ENCODE results near the gene CALML6.

CALML6 gene

DNA sequence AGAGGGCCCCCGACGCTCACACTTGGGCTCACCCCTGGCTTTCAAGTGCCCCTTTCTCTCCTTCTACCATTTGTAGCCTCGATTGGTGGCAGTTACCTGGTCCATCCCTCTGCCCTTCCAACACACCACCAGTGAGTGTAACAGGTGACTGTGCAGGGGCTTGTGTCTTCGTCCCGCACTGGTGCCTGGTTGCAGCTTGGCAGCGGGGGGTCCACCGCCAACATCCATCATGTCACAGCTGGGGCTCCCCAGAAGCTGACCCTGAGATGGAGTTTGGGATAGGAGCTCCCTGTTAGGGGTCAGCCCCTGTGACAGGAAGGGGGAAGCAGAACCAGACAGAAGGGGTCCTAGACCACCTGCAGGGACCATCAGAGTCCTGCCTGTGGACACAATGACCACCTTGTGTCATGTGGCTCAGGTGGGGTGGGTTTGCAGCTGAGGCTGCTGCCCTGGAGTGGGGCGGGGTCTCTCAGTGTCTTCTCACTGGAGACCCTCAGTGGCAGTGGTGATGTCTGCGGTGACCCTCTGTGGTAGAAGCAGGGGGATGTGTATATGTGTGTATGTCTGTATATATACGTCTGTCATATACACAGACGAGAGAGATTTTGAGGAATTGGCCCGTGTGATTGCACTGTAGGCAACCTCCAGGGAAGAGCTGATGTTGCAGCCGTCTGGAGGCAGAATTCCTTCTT is 3.6 kb upstream of the CALML6 start:
- Histone ChIP-seq H2AFZ (ENCODE audit: low read length) (no peak overlapping the region), H3K9ac (ENCODE audit: low read length) (no peak overlapping the region), H4K20me1 (ENCODE audit: insufficient read depth, low read length) (no peaks in the 10 kb centered on the region), H3K36me3 (replicated peaks; ENCODE audit: insufficient read depth, low read length) (no peaks in the 10 kb centered on the region), H3K4me3 (ENCODE audit: low read length) (no peak overlapping the region), H3F3A (ENCODE audit: insufficient read depth, low read length) (peaks cover 26% of the 10 kb centered on the region), H3K79me2 (ENCODE audit: low read length) (peaks cover 7% of the 10 kb centered on the region), H3K9me2 (replicated peaks; ENCODE audit: insufficient read depth, low read length) (no peaks in the 10 kb centered on the region), H3K4me1 (ENCODE audit: low read length) (peaks cover 33% of the 10 kb centered on the region), H3K9me3 (replicated peaks; ENCODE audit: insufficient read depth, low read length) (no peaks in the 10 kb centered on the region), H3K27me3 (replicated peaks; ENCODE audit: insufficient read depth, low read length) (peaks cover 5% of the 10 kb centered on the region; the same call in 1 of the 2 replicates), H3K4me2 (ENCODE audit: low read depth, low read length) (no peak overlapping the region), H3K27ac (ENCODE audit: low read length) (no peak overlapping the region)
- TF ChIP-seq EZH2phosphoT487 (IDR thresholded peaks at IDR 0.05; ENCODE audit: low read length) (no peak), EZH2 (optimal IDR thresholded peaks at IDR 0.05; ENCODE audit: low read depth, low read length) (no peak)
- TF ChIP-seq, protein P1, sequence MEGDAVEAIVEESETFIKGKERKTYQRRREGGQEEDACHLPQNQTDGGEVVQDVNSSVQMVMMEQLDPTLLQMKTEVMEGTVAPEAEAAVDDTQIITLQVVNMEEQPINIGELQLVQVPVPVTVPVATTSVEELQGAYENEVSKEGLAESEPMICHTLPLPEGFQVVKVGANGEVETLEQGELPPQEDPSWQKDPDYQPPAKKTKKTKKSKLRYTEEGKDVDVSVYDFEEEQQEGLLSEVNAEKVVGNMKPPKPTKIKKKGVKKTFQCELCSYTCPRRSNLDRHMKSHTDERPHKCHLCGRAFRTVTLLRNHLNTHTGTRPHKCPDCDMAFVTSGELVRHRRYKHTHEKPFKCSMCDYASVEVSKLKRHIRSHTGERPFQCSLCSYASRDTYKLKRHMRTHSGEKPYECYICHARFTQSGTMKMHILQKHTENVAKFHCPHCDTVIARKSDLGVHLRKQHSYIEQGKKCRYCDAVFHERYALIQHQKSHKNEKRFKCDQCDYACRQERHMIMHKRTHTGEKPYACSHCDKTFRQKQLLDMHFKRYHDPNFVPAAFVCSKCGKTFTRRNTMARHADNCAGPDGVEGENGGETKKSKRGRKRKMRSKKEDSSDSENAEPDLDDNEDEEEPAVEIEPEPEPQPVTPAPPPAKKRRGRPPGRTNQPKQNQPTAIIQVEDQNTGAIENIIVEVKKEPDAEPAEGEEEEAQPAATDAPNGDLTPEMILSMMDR (IDR thresholded peaks at IDR 0.05; ENCODE audit: low read length), result no peak
- no peak for DNase-seq

DNA sequence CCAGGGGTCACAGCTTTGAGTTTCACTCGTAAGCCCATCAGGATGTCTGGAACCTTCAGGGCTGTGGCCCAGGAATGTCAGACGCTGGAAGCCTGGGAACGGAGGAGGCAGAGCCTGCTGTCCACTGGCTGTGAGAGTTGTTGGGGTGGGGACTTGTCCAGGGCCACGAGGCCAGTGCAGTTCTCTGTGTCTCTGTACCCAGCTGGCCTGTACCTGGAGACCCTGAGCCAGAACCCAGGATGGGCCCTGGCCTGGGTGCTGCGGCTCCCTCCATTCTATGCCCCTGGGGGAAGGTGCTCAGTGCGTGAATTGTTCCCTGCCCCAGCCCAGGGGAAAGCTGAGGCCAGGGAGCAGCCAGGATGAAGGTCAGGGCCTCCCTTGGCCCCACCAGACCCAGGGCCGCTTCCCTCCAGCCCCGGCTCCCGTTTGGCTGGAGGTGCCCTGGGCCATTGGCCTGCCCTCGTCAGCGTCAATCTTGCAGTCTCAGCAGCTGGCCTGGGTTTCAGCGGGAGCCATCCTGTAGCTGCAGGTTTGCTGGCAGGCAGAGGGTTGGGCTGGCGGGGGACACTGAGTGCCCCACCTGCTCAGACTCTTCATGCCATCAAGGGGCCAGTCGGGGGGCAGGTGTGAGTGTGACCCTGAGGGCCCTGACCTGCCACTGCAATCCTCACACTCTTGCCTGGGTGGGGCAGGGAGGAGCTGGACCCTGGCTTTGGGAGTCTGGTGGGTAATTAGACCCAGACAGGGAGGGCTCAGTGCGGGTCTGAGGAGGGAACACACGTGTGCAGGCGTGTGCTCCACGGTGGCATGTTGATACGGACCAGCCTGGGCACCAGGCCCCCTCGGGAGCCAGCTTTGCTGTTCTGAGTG is 724 bp upstream of the CALML6 start:
- H3K9ac ChIP-seq (ENCODE audit: low read length), result no peak overlapping the region
- H3K4me2 ChIP-seq (ENCODE audit: low read depth, low read length), result no peak overlapping the region
- no peak overlapping the region for H2AFZ ChIP-seq (ENCODE audit: low read length)
- H3K9me2 ChIP-seq (replicated peaks; ENCODE audit: insufficient read depth, low read length), result no peaks in the 10 kb centered on the region
- H3K79me2 ChIP-seq (ENCODE audit: low read length), result no peaks in the 10 kb centered on the region
- H3K4me3 ChIP-seq (ENCODE audit: low read length), result no peak overlapping the region
- H3K27ac ChIP-seq (ENCODE audit: low read length), result no peak overlapping the region
- peaks cover 5% of the 10 kb centered on the region; the same call in 1 of the 2 replicates for H3K27me3 ChIP-seq (replicated peaks; ENCODE audit: insufficient read depth, low read length)
- H3K36me3 ChIP-seq (replicated peaks; ENCODE audit: insufficient read depth, low read length), result no peaks in the 10 kb centered on the region
- TF ChIP-seq, protein P1 (IDR thresholded peaks at IDR 0.05; ENCODE audit: low read length), result no peak
- no peak for TF ChIP-seq EZH2 (optimal IDR thresholded peaks at IDR 0.05; ENCODE audit: low read depth, low read length)
- no peak for TF ChIP-seq EZH2phosphoT487 (IDR thresholded peaks at IDR 0.05; ENCODE audit: low read length)
- no peaks in the 10 kb centered on the region for H3K9me3 ChIP-seq (replicated peaks; ENCODE audit: insufficient read depth, low read length)
- no peaks in the 10 kb centered on the region for H4K20me1 ChIP-seq (ENCODE audit: insufficient read depth, low read length)
- DNase-seq, result no peak
- H3F3A ChIP-seq (ENCODE audit: insufficient read depth, low read length), result peaks cover 10% of the 10 kb centered on the region
- H3K4me1 ChIP-seq (ENCODE audit: low read length), result peaks cover 21% of the 10 kb centered on the region

DNA sequence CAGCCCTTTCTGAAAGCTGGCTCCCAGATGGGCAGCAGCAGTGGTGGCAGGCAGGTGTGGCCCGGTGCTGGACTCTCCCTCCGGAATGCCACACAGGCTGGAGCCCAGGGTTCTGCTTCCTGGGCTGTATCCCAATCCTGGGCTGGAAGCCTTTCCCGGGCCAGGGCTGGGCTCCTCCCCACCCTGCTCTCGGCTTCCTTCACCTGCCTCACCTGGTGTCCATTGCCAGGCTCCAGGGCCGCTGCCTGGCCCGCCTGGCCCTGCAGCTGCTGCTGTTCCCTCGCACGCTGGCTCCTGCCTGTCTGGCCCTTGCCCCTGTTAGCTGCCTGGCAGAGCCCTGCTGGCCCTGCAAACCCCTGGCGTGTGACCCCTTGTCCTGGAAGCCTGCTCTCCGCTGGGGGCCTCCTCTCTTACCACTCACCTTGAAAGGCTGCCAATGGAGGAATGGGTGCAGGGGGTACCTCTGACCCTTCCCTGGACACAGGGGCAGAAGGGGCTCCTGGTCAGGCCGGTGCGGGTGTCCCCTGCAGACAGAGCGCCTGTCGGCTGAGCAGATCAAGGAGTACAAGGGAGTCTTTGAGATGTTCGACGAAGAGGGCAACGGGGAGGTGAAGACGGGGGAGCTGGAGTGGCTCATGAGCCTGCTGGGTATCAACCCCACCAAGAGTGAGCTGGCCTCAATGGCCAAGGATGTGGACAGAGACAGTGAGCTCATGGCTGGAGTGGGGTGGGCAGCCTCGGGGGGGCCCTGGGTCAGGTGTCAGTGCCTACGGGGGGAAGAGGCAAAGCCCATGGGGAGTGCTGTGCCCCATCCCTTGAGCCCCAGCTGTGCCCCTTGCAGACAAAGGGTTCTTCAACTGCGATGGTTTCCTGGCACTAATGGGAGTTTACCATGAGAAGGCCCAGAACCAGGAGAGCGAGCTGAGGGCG is 1.1 kb downstream of the CALML6 start:
- no peaks in the 10 kb centered on the region for H3K36me3 ChIP-seq (replicated peaks; ENCODE audit: insufficient read depth, low read length)
- TF ChIP-seq EZH2phosphoT487 (IDR thresholded peaks at IDR 0.05; ENCODE audit: low read length), result no peak
- TF ChIP-seq, protein P1 (IDR thresholded peaks at IDR 0.05; ENCODE audit: low read length), result no peak
- no peak for TF ChIP-seq EZH2 (optimal IDR thresholded peaks at IDR 0.05; ENCODE audit: low read depth, low read length)

More for the DNA sequence above, 1.1 kb downstream of the CALML6 start:
- Histone ChIP-seq H3K4me3 (ENCODE audit: low read length) (no peak overlapping the region), H3F3A (ENCODE audit: insufficient read depth, low read length) (no peaks in the 10 kb centered on the region), H3K9me2 (replicated peaks; ENCODE audit: insufficient read depth, low read length) (no peaks in the 10 kb centered on the region), H3K4me2 (ENCODE audit: low read depth, low read length) (no peak overlapping the region), H3K9ac (ENCODE audit: low read length) (no peak overlapping the region), H3K4me1 (ENCODE audit: low read length) (peaks cover 10% of the 10 kb centered on the region), H3K79me2 (ENCODE audit: low read length) (no peaks in the 10 kb centered on the region), H3K9me3 (replicated peaks; ENCODE audit: insufficient read depth, low read length) (no peaks in the 10 kb centered on the region), H3K27me3 (replicated peaks; ENCODE audit: insufficient read depth, low read length) (peaks cover 5% of the 10 kb centered on the region), H2AFZ (ENCODE audit: low read length) (no peak overlapping the region), H3K27ac (ENCODE audit: low read length) (no peak overlapping the region), H4K20me1 (ENCODE audit: insufficient read depth, low read length) (no peaks in the 10 kb centered on the region)
- DNase-seq, result no peak

All from MM.1S (cell line).